Vagina (tissue), 2 donors: ENCODE data around the gene SCAANT1.

Source experiments
- POLR2A ChIP-seq, 2 donors: fragments of 450-650 bp; IDR thresholded peaks; one replicate each; pipeline ENCODE4 v1.6.1; 2017; ENCODE audit warnings: antibody characterized with exemption in 2 of 2, mild to moderate bottlenecking in 2 of 2, moderate library complexity in 2 of 2
- TF ChIP-seq, protein P1 (sequence below), 3 experiments: fragments of 450-650 bp in 2 of 3; fragments of 200-600 bp in 1 of 3; sonication (generic) in 1 of 3; IDR thresholded peaks; one replicate each; pipeline ENCODE4 v1.5.1; 2017 to 2019; ENCODE audit warnings: antibody characterized with exemption in 3 of 3, mild to moderate bottlenecking in 2 of 3, moderate library complexity in 2 of 3

DNA sequence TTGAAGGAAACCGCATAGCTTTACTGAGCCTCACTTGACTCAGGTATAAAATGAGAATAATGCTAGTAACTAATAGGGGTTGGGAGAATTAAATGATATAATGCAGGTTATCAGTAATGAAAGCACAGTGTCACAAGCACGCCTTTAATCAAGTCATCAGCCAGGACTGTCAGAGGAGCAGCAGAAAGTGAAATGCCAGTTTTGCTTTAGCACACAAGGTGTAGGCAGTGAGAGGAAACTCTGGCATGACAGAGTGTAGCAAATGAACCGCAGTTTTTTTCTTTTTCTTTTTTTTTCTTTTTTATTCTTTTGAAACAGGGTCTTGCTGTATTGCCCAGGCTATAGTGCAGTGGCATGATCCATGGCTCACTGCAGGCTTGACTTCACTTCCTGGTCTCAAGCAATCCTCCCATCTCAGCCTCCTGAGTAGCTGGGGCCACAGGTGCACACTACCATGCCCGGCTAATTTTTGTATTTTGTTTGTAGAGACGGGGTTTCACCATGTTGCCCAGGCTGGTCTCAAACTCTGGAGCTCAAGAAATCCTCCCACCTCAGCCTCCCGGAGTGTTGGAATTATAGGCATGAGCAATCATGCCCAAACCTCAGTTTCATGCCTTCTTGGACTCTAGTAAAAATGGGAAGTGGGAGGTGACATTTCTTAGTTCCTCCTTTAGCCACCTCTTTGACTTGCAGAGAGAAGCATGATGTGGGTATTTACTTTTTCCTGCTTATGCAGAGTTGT, 9.7 kb upstream of the SCAANT1 start:
- TF ChIP-seq, protein P1, sequence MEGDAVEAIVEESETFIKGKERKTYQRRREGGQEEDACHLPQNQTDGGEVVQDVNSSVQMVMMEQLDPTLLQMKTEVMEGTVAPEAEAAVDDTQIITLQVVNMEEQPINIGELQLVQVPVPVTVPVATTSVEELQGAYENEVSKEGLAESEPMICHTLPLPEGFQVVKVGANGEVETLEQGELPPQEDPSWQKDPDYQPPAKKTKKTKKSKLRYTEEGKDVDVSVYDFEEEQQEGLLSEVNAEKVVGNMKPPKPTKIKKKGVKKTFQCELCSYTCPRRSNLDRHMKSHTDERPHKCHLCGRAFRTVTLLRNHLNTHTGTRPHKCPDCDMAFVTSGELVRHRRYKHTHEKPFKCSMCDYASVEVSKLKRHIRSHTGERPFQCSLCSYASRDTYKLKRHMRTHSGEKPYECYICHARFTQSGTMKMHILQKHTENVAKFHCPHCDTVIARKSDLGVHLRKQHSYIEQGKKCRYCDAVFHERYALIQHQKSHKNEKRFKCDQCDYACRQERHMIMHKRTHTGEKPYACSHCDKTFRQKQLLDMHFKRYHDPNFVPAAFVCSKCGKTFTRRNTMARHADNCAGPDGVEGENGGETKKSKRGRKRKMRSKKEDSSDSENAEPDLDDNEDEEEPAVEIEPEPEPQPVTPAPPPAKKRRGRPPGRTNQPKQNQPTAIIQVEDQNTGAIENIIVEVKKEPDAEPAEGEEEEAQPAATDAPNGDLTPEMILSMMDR (IDR thresholded peaks at IDR 0.05): no peak
- no peak for TF ChIP-seq POLR2A (IDR thresholded peaks at IDR 0.05)
